Fibroblast of mammary gland (primary cell): ENCODE measurements around the gene PDP2.

Source experiments
- DNase-seq: peaks from one replicate; pipeline ENCODE4 v3.0.0-alpha.2; 2010; ENCODE audit warnings: low read depth
- H3K4me3 ChIP-seq: 2 replicates; pipeline ENCODE4 v1.5.1; 2011; ENCODE audit warnings: low read depth, mild to moderate bottlenecking, low read length, moderate library complexity; ENCODE audit not compliant: control insufficient read depth
- TF ChIP-seq, protein P1 (sequence below): conservative IDR thresholded peaks from 2 replicates; pipeline ENCODE4 v1.5.1; 2011; ENCODE audit warnings: low read depth, low read length, inconsistent platforms; ENCODE audit not compliant: control insufficient read depth, insufficient read depth

The PDP2 gene

DNA sequence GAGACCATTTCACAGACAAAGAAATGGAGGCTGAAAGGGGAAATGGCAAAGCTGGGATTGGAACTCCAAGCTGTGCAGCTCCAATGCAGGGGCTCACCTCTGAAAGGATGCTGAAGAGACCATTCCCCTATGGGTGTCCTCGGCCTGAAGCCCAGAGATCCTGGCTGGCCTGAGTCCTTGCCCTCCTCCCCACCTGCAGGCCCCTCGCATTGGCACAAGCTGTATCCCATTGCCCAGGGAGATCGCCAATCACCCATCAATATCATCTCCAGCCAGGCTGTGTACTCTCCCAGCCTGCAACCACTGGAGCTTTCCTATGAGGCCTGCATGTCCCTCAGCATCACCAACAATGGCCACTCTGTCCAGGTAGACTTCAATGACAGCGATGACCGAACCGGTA, 33.5 kb upstream of the PDP2 start:
- no peak overlapping the region for H3K4me3 ChIP-seq
- no peak for DNase-seq
- TF ChIP-seq, protein P1, sequence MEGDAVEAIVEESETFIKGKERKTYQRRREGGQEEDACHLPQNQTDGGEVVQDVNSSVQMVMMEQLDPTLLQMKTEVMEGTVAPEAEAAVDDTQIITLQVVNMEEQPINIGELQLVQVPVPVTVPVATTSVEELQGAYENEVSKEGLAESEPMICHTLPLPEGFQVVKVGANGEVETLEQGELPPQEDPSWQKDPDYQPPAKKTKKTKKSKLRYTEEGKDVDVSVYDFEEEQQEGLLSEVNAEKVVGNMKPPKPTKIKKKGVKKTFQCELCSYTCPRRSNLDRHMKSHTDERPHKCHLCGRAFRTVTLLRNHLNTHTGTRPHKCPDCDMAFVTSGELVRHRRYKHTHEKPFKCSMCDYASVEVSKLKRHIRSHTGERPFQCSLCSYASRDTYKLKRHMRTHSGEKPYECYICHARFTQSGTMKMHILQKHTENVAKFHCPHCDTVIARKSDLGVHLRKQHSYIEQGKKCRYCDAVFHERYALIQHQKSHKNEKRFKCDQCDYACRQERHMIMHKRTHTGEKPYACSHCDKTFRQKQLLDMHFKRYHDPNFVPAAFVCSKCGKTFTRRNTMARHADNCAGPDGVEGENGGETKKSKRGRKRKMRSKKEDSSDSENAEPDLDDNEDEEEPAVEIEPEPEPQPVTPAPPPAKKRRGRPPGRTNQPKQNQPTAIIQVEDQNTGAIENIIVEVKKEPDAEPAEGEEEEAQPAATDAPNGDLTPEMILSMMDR = no peak

- H3K4me3 ChIP-seq = no peak overlapping the region
- TF ChIP-seq, protein P1 = no peak
- DNase-seq = no peak
Observed at GRCh38 chr16:66847533-66848067, 32.7 kb upstream of the PDP2 start.

DNA sequence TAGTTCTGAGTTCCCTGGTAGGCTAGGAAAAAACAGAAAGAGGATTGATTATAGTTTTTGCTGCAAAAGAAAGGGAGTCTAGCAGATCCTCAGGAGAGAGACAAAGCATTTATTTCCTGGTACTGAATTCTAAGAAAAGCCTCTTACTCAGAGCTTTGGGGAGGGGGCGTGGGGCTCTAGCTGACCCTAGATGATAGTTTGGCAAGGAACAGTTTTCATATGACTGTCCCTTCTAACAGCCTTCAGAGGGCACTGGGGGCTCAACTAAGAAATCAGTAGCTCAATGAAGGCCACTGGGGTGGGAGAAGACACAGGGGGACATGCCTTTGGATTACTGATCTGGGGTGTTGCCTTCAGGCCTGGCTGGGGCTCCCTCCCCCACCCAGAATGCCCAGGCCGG, 32.1 kb upstream of the PDP2 start:
- DNase-seq = no peak
- TF ChIP-seq, protein P1 = no peak
- H3K4me3 ChIP-seq = no peak overlapping the region

DNA sequence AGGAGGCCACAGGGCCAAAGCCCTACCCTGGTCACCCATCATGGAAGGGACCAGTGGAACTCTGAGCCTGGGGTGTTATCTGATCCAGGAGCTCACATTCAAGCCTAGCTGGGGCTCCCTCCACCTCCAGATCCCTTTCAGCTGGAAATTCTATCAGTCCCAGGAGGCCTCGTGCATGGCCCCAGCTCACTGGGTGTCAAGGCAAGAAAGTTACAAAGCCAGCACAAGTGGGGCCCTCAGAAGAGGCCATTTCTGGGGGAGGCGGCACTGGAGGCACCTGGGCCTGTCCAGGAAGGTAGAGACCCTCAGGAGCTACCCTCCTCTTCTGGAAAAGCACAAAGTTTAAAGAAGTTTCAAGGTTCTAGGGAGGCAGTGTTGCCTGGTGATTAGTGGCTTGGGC, 31.3 kb upstream of the PDP2 start:
- DNase-seq = no peak
- TF ChIP-seq, protein P1 = no peak

GRCh38 chr16:66849549-66849948, 30.8 kb upstream of the PDP2 start:
- DNase-seq = no peak
- TF ChIP-seq, protein P1 = no peak

More for the DNA sequence above, 31.3 kb upstream of the PDP2 start:
- no peak overlapping the region for H3K4me3 ChIP-seq

DNA sequence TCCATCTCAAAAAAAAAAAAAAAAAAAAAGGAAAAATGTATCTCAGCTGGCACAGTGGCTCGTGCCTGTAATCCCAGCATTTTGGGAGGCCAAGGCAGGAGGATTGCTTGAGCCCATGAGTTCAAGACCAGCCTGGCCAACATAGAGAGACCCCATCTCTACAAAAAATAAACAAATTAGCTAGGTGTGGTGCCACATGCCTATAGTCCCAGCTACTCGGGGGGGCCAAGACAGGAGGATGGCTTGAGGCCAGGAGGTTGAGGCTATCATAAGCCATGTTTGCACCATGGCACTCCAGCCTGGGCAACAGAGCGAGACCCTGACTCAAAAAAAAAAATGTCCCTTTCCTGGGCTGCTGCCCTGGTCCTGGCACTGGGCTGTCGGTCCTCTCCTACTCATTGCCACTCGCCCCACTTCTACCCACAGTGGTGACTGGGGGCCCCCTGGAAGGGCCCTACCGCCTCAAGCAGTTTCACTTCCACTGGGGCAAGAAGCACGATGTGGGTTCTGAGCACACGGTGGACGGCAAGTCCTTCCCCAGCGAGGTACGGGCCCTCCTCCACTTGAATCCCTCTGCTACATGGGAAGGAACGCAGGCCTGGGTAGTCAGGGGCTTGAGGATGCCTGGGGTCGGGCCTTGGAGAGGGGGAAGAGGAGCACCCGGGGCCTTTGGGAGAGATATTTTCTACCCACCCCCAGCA, 30.1 kb upstream of the PDP2 start:
- DNase-seq = no peak
- no peak overlapping the region for H3K4me3 ChIP-seq
- TF ChIP-seq, protein P1 = no peak

More at GRCh38 chr16:66849549-66849948, 30.8 kb upstream of the PDP2 start:
- H3K4me3 ChIP-seq = no peak overlapping the region
